Body of pancreas (tissue), 4 donors: Measurements from ENCODE around the gene DPH6. TPM values are rescaled to one million over a fixed set of nuclear protein-coding genes. Genes with fewer than 3 reads are reported as not detected.

Experiments
- ATAC-seq: fragments of 150-250 bp; one replicate; pipeline ENCODE4 v1.9.1; 2016
- DNase-seq, 4 donors: peaks; one replicate each; pipeline ENCODE4 v3.0.0-alpha.2; 2019
- H3K27ac ChIP-seq, 4 donors: fragments of 200-600 bp; sonication (generic); 1 replicate in 3 of 4; 2 replicates in 1 of 4; pipeline versions ENCODE4 v1.5.1 to v1.6.1; 2016 to 2019; ENCODE audit warnings: mild to moderate bottlenecking in 1 of 4, mixed read lengths in 1 of 4, moderate library complexity in 1 of 4
- H3K27me3 ChIP-seq, 2 donors: fragments of 200-600 bp; sonication (generic); one replicate each; pipeline ENCODE4 v1.6.0; 2016; ENCODE audit warnings: mild to moderate bottlenecking in 1 of 2
- H3K36me3 ChIP-seq, 2 donors: fragments of 200-600 bp; sonication (generic); replicated peaks in 1 of 2; 2 replicates each; pipeline ENCODE4 v1.5.1; 2016; ENCODE audit warnings: low read depth in 2 of 2; ENCODE audit not compliant: insufficient read depth in 1 of 2
- H3K4me1 ChIP-seq: fragments of 200-600 bp; sonication (generic); one replicate; pipeline ENCODE4 v1.6.0; 2016
- H3K4me3 ChIP-seq, 2 donors: fragments of 200-600 bp; sonication (generic); 1 replicate in 1 of 2; 2 replicates in 1 of 2; pipeline ENCODE4 v1.5.1; 2016 to 2019
- H3K9me3 ChIP-seq, 3 donors: fragments of 200-600 bp; sonication (generic); 1 replicate in 2 of 3; 2 replicates in 1 of 3; pipeline ENCODE4 v1.5.1; 2016
- POLR2A ChIP-seq, 3 donors: fragments of 450-650 bp; IDR thresholded peaks; one replicate each; pipeline ENCODE4 v1.6.1; 2016; ENCODE audit warnings: antibody characterized with exemption in 3 of 3, mild to moderate bottlenecking in 2 of 3
- WGBS, 2 donors: methylation state at CpG; one replicate each; pipeline ENCODE4 v1.1.5; 2017; 5-methylcytosine and 5-hydroxymethylcytosine counted together
- intact Hi-C: fragments of 100-400 bp; cut with DNase I; formaldehyde crosslinking; loops from one replicate; pipeline ENCODE4 v1.15.1; 2023
- total RNA-seq, 2 donors: library from RNA; depleted of rRNA; stranded (reverse); fragments of >200 nt; gene quantifications; one replicate each; pipeline ENCODE4 v1.1.0, GENCODE V29; 2016
- TF ChIP-seq, protein P1 (sequence below), 7 experiments: fragments of 450-650 bp in 4 of 7; fragments of 200-600 bp in 3 of 7; sonication (generic) in 3 of 7; IDR thresholded peaks; one replicate each; pipeline ENCODE4 v1.5.1; 2016 to 2019; ENCODE audit warnings: antibody characterized with exemption in 7 of 7

Gene DPH6
- total RNA-seq, 2 donors from 2014 or later, result 10.9 to 18.9 TPM

GRCh38 chr15:35522061-35522460 is 23.9 kb downstream of the DPH6 start:
- ATAC-seq (no peak), DNase-seq (no peak)
- H3K36me3 ChIP-seq, result no peaks in the 10 kb centered on the region
- WGBS, 2 donors, result 42 to 44% methylated on average over 2 of the region's 2 CpGs
- no peaks in the 10 kb centered on the region for H3K27me3 ChIP-seq
- H3K4me3 ChIP-seq, result no peak overlapping the region
- intact Hi-C loops, result no loop called here
- TF ChIP-seq POLR2A (IDR thresholded peaks at IDR 0.05), result no peak
- TF ChIP-seq, protein P1, sequence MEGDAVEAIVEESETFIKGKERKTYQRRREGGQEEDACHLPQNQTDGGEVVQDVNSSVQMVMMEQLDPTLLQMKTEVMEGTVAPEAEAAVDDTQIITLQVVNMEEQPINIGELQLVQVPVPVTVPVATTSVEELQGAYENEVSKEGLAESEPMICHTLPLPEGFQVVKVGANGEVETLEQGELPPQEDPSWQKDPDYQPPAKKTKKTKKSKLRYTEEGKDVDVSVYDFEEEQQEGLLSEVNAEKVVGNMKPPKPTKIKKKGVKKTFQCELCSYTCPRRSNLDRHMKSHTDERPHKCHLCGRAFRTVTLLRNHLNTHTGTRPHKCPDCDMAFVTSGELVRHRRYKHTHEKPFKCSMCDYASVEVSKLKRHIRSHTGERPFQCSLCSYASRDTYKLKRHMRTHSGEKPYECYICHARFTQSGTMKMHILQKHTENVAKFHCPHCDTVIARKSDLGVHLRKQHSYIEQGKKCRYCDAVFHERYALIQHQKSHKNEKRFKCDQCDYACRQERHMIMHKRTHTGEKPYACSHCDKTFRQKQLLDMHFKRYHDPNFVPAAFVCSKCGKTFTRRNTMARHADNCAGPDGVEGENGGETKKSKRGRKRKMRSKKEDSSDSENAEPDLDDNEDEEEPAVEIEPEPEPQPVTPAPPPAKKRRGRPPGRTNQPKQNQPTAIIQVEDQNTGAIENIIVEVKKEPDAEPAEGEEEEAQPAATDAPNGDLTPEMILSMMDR (IDR thresholded peaks at IDR 0.05), result no peak
- H3K4me1 ChIP-seq, result no peaks in the 10 kb centered on the region
- no peak overlapping the region for H3K27ac ChIP-seq
- H3K9me3 ChIP-seq, result no peaks in the 10 kb centered on the region

DNA sequence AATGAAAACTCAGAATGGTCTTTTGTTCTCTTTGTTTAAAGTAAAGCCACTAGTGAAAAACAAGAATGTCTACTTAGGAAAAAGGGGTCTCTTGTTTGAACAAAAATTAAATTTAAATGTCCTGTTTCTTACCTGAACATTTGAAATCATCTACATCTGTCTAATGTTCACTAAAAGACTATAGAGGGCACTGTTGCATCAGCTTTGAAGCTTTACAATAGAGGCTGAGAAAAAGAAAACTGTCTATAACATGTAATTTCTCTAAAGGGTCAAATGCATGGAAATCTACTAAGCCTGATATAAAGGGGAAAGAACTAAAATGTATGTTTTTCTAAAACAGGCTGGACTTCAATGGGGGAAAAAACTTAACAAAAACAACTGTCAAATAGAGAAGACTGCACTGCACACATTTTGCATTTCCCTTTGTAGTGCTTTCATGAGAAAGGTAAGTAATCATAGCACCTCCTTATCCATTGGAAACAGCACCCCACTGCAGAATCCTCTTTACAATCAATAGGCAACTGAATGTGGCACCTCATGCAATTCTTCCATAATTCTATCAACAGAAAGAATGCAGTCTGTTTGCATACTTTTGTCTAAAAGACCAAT is 26.3 kb downstream of the DPH6 start:
- no peaks in the 10 kb centered on the region for H3K9me3 ChIP-seq
- H3K27ac ChIP-seq, result no peak overlapping the region
- H3K4me3 ChIP-seq, result no peak overlapping the region
- intact Hi-C loops, result no loop called here
- no peaks in the 10 kb centered on the region for H3K4me1 ChIP-seq
- ATAC-seq (peak; percentile 50), DNase-seq (no peak)
- no peaks in the 10 kb centered on the region for H3K27me3 ChIP-seq
- no peak for TF ChIP-seq POLR2A (IDR thresholded peaks at IDR 0.05)
- TF ChIP-seq, protein P1 (IDR thresholded peaks at IDR 0.05), result peak in 6 of 7 experiments; percentile 38 to 73 (median 65)
- H3K36me3 ChIP-seq, result no peaks in the 10 kb centered on the region

GRCh38 chr15:35519052-35519451 is 26.9 kb downstream of the DPH6 start:
- DNase-seq (no peak), ATAC-seq (no peak)
- 21 to 30% methylated on average over 1 of the region's 1 CpG for WGBS, 2 donors
- Histone ChIP-seq H3K27me3 (no peaks in the 10 kb centered on the region), H3K4me1 (no peaks in the 10 kb centered on the region), H3K36me3 (no peaks in the 10 kb centered on the region), H3K4me3 (no peak overlapping the region), H3K9me3 (no peaks in the 10 kb centered on the region), H3K27ac (no peak overlapping the region)
- TF ChIP-seq, protein P1 (IDR thresholded peaks at IDR 0.05), result no peak
- TF ChIP-seq POLR2A (IDR thresholded peaks at IDR 0.05), result no peak
- intact Hi-C loops, result no loop called here

- Histone ChIP-seq H3K27ac (no peak overlapping the region), H3K9me3 (no peaks in the 10 kb centered on the region), H3K4me1 (no peaks in the 10 kb centered on the region), H3K27me3 (no peaks in the 10 kb centered on the region), H3K36me3 (no peaks in the 10 kb centered on the region), H3K4me3 (no peak overlapping the region)
- intact Hi-C loops, result no loop called here
- ATAC-seq (no peak), DNase-seq (no peak)
- no peak for TF ChIP-seq POLR2A (IDR thresholded peaks at IDR 0.05)
- TF ChIP-seq, protein P1 (IDR thresholded peaks at IDR 0.05), result no peak
Measured at GRCh38 chr15:35514759-35515158, 31.2 kb downstream of the DPH6 start.

DNA sequence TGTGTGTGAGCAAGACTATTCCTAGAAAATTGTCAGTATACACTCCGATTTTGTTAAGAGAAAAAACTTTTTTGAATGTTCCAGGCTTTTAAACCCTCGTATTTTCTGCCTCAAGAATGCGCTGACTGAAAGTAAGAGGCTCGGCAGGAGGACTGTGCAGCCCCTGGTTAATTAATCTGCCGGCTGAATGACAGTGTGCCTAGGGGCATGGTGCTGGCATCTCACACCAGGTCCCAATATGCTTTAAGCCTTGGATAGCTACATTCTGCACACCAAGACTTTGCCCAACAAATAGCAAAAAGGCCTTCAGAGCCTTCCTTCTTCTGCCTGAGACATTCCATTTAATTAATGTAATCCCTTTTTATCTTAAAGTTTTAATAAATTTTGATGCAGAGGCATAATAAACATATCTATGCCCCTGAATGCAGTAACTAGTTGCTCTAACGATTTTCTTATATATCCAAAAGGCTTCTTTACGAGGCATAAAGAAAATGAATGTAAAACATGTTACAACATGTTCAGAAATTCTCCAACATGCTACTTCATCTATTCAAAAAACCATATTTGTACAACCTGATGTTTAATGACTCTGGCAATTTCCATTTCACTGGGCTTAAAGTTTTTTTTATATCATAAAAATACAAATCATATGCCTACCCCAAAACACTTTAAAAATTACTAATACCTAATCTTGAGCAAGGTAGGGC is 37.9 kb downstream of the DPH6 start:
- Histone ChIP-seq H3K27me3 (no peaks in the 10 kb centered on the region), H3K9me3 (no peaks in the 10 kb centered on the region), H3K36me3 (no peaks in the 10 kb centered on the region), H3K4me1 (peaks cover 6% of the 10 kb centered on the region), H3K4me3 (no peak overlapping the region), H3K27ac (no peak overlapping the region)
- no peak for TF ChIP-seq POLR2A (IDR thresholded peaks at IDR 0.05)
- TF ChIP-seq, protein P1 (IDR thresholded peaks at IDR 0.05), result no peak
- intact Hi-C loops, result no loop called here
- WGBS, 2 donors, result 92 to 94% methylated on average over 7 of the region's 7 CpGs
- DNase-seq (no peak), ATAC-seq (no peak)
